ENCODE results near the gene RETREG3.

Gene RETREG3

DNA sequence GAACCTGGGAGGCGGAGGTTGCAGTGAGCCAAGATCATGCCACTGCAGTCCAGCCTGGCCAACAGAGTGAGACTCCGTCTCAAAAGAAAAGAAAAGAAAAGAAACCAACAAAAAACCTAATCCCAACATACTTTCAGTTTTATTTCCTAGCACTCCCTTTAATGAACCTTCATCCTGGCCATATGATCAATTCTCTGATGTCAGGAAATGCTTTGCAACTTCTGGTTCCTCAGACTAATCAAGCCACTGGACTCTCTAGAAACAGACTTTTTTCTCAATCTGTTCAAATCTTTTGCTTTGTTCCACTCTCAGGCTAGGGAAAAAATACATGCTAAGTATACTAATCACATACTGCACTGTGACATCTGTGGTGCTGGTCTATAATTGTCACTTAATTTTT is 18.3 kb downstream of the RETREG3 start:
- Histone ChIP-seq H3K79me2 (ENCODE audit: control insufficient read depth, low read length) (no peaks in the 10 kb centered on the region; the same call in 1 of the 2 replicates), H3K4me2 (ENCODE audit: low read length) (no peak overlapping the region), H3K9me2 (replicated peaks; ENCODE audit: control insufficient read depth, low read length) (no peaks in the 10 kb centered on the region), H3K9me3 (ENCODE audit: control insufficient read depth, insufficient read depth, low read length) (no peaks in the 10 kb centered on the region), H3K27ac (ENCODE audit: low read depth, low read length) (no peak overlapping the region), H3K27me3 (ENCODE audit: control insufficient read depth, low read length) (no peaks in the 10 kb centered on the region), H3K36me3 (ENCODE audit: control insufficient read depth, low read length) (peaks cover 50% of the 10 kb centered on the region), H4K20me1 (ENCODE audit: control insufficient read depth, insufficient read depth, low read depth, low read length) (no peaks in the 10 kb centered on the region), H3F3A (ENCODE audit: control insufficient read depth, insufficient read depth) (peaks cover 5% of the 10 kb centered on the region; the same call in 1 of the 2 replicates), H3K4me3 (ENCODE audit: low read length) (no peak overlapping the region), H3K4me1 (ENCODE audit: control insufficient read depth, low read length) (peaks cover 28% of the 10 kb centered on the region)
- TF ChIP-seq, protein P1, sequence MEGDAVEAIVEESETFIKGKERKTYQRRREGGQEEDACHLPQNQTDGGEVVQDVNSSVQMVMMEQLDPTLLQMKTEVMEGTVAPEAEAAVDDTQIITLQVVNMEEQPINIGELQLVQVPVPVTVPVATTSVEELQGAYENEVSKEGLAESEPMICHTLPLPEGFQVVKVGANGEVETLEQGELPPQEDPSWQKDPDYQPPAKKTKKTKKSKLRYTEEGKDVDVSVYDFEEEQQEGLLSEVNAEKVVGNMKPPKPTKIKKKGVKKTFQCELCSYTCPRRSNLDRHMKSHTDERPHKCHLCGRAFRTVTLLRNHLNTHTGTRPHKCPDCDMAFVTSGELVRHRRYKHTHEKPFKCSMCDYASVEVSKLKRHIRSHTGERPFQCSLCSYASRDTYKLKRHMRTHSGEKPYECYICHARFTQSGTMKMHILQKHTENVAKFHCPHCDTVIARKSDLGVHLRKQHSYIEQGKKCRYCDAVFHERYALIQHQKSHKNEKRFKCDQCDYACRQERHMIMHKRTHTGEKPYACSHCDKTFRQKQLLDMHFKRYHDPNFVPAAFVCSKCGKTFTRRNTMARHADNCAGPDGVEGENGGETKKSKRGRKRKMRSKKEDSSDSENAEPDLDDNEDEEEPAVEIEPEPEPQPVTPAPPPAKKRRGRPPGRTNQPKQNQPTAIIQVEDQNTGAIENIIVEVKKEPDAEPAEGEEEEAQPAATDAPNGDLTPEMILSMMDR (IDR thresholded peaks at IDR 0.05; ENCODE audit: low read depth, low read length, poor library complexity, severe bottlenecking), result no peak
- no peak for TF ChIP-seq EZH2phosphoT487 (IDR thresholded peaks at IDR 0.05; ENCODE audit: borderline replicate concordance, low read length)

DNA sequence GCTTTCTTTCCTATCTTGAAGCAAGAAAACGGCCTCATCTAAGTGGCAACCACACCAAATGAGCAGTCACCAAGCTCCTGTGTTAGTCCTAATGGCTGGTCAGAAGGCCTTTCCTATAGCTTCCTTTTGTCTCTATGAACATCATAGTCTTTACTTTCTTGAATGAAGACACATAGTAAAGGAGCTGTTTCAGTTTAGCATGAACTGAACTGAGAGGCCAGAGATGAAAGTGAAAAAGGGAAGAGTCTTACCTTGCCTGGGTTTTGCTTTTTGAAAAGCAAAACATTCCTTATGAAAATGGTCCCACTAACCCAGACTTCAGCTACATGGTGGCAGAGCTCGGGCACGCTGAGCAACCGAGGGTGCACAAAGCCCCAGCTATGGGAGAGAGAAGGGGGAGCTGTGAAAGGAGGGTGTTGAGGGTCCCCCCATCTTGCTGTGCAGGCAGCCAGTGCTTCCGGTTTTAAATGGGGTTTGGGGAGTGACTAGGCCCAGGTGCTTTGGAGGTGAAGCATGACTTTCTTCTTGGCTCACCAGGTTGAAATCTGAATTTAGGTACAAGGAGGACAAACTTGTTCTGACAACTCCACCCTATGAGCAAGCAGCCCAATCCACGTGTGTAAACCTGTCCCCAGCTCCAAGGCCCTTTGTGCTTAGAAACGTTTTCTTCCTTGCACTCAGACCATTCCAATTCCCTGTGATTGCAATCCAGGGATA is 22.5 kb downstream of the RETREG3 start:
- Histone ChIP-seq H3K4me1 (ENCODE audit: control insufficient read depth, low read length) (peaks cover 28% of the 10 kb centered on the region), H3K9me3 (ENCODE audit: control insufficient read depth, insufficient read depth, low read length) (no peaks in the 10 kb centered on the region), H3K27me3 (ENCODE audit: control insufficient read depth, low read length) (no peaks in the 10 kb centered on the region), H3K9me2 (replicated peaks; ENCODE audit: control insufficient read depth, low read length) (no peaks in the 10 kb centered on the region), H3K4me3 (ENCODE audit: low read length) (peak overlapping the region; percentile 7), H3F3A (ENCODE audit: control insufficient read depth, insufficient read depth) (peaks cover 5% of the 10 kb centered on the region; the same call in 1 of the 2 replicates), H4K20me1 (ENCODE audit: control insufficient read depth, insufficient read depth, low read depth, low read length) (no peaks in the 10 kb centered on the region), H3K79me2 (ENCODE audit: control insufficient read depth, low read length) (no peaks in the 10 kb centered on the region), H3K4me2 (ENCODE audit: low read length) (peak overlapping the region; percentile 47), H3K36me3 (ENCODE audit: control insufficient read depth, low read length) (peaks cover 83% of the 10 kb centered on the region), H3K27ac (ENCODE audit: low read depth, low read length) (peak overlapping the region; percentile 56)
- TF ChIP-seq, protein P1 (IDR thresholded peaks at IDR 0.05; ENCODE audit: low read depth, low read length, poor library complexity, severe bottlenecking), result no peak
- no peak for TF ChIP-seq EZH2phosphoT487 (IDR thresholded peaks at IDR 0.05; ENCODE audit: borderline replicate concordance, low read length)

DNA sequence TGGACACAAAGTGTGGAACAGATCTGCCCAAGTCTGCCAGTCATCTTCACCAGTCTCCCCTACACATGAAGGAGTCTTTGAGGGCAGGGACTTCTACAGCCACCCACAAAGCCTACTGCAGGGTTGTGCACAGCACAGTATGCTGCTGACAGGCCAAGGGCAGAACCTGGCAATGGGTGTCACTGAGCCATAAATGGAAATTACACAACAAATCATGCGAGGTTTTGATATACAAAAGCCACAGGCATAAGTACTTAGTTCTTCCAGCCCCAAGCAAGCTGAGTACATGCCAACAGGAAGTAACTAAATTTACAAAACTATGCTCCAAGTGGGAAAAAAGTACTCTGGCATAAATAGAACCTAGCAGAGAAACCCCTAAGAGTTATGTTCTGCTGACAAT is 23.8 kb downstream of the RETREG3 start:
- Histone ChIP-seq H3K27ac (ENCODE audit: low read depth, low read length) (no peak overlapping the region), H3K4me3 (ENCODE audit: low read length) (no peak overlapping the region), H3K36me3 (ENCODE audit: control insufficient read depth, low read length) (peaks cover 82% of the 10 kb centered on the region), H3K9me3 (ENCODE audit: control insufficient read depth, insufficient read depth, low read length) (no peaks in the 10 kb centered on the region), H3K4me2 (ENCODE audit: low read length) (no peak overlapping the region), H3K9me2 (replicated peaks; ENCODE audit: control insufficient read depth, low read length) (no peaks in the 10 kb centered on the region), H4K20me1 (ENCODE audit: control insufficient read depth, insufficient read depth, low read depth, low read length) (no peaks in the 10 kb centered on the region), H3F3A (ENCODE audit: control insufficient read depth, insufficient read depth) (peaks cover 5% of the 10 kb centered on the region; the same call in 1 of the 2 replicates), H3K27me3 (ENCODE audit: control insufficient read depth, low read length) (no peaks in the 10 kb centered on the region), H3K4me1 (ENCODE audit: control insufficient read depth, low read length) (peaks cover 28% of the 10 kb centered on the region), H3K79me2 (ENCODE audit: control insufficient read depth, low read length) (no peaks in the 10 kb centered on the region)
- no peak for TF ChIP-seq EZH2phosphoT487 (IDR thresholded peaks at IDR 0.05; ENCODE audit: borderline replicate concordance, low read length)
- TF ChIP-seq, protein P1 (IDR thresholded peaks at IDR 0.05; ENCODE audit: low read depth, low read length, poor library complexity, severe bottlenecking), result no peak
